Skeletal muscle tissue (tissue), 4 donors: Measurements from ENCODE around the gene TMEM59. TPM values are rescaled to one million over a fixed set of nuclear protein-coding genes. Genes with fewer than 3 reads are reported as not detected.

Experiments
- H3K27ac ChIP-seq: one replicate; pipeline ENCODE4 v1.7.0; 2013; ENCODE audit warnings: mild to moderate bottlenecking, low read depth, low read length, inconsistent platforms
- H3K27me3 ChIP-seq, 3 donors: one replicate each; pipeline ENCODE4 v1.7.0; 2013; ENCODE audit warnings: low read length in 3 of 3; ENCODE audit not compliant: control insufficient read depth in 3 of 3, insufficient read depth in 3 of 3
- H3K36me3 ChIP-seq, 3 donors: one replicate each; pipeline ENCODE4 v1.7.0; 2013; ENCODE audit warnings: low read length in 3 of 3; ENCODE audit not compliant: control insufficient read depth in 3 of 3, insufficient read depth in 3 of 3
- H3K4me1 ChIP-seq, 3 donors: one replicate each; pipeline ENCODE4 v1.7.0; 2013; ENCODE audit warnings: low read length in 3 of 3, mild to moderate bottlenecking in 3 of 3; ENCODE audit not compliant: control insufficient read depth in 3 of 3, insufficient read depth in 3 of 3
- H3K4me3 ChIP-seq, 3 donors: one replicate each; pipeline ENCODE4 v1.7.0; 2013; ENCODE audit warnings: low read length in 3 of 3
- H3K9ac ChIP-seq, 3 donors: one replicate each; pipeline ENCODE4 v1.7.0; 2013; ENCODE audit warnings: low read length in 3 of 3, mild to moderate bottlenecking in 3 of 3, moderate library complexity in 2 of 3, low read depth in 1 of 3
- H3K9me3 ChIP-seq, 3 donors: one replicate each; pipeline ENCODE4 v1.7.0; 2013; ENCODE audit warnings: low read length in 3 of 3; ENCODE audit not compliant: control insufficient read depth in 3 of 3
- total RNA-seq: library from RNA; depleted of rRNA; stranded (reverse); fragments of >200 nt; gene quantifications from one replicate; pipeline ENCODE4 v1.2.3, GENCODE V29; 2014
- donor health status: Osteomylitis.

The TMEM59 gene
- total RNA-seq, 1 donor from 2014 or later = 81.4 TPM

GRCh38 chr1:54013393-54014008 lies 39.5 kb downstream of the TMEM59 start:
- Histone ChIP-seq H3K36me3 (no peaks in the 10 kb centered on the region), H3K27ac (no peak overlapping the region), H3K9ac (no peak overlapping the region), H3K4me3 (no peak overlapping the region), H3K9me3 (no peaks in the 10 kb centered on the region), H3K27me3 (peaks cover 15 to 45% (median 40%) of the 10 kb centered on the region in 3 donors), H3K4me1 (no peaks in the 10 kb centered on the region)

DNA sequence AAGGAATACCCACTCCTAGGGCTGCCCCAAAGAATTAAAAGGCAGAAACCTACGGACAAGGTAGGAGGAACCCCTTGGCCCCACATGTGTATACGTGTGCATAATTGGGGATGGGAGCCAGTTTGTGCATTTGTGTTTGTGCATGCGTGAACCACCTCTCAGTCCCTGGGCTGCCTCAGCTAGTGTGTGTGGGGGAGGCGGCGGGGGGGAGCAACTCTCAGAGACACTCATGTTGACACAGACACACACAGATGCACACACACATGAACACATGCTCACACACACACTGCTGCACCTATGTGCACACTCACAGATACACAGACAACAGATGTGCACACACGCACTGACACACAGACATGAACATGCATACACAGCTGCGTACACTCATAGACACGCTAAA lies 40.1 kb downstream of the TMEM59 start:
- H3K27me3 ChIP-seq = peaks cover 15 to 45% (median 39%) of the 10 kb centered on the region in 3 donors
- no peak overlapping the region for H3K27ac ChIP-seq
- no peaks in the 10 kb centered on the region for H3K36me3 ChIP-seq
- H3K4me3 ChIP-seq = no peak overlapping the region
- no peak overlapping the region for H3K9ac ChIP-seq
- no peaks in the 10 kb centered on the region for H3K9me3 ChIP-seq
- no peaks in the 10 kb centered on the region for H3K4me1 ChIP-seq

DNA sequence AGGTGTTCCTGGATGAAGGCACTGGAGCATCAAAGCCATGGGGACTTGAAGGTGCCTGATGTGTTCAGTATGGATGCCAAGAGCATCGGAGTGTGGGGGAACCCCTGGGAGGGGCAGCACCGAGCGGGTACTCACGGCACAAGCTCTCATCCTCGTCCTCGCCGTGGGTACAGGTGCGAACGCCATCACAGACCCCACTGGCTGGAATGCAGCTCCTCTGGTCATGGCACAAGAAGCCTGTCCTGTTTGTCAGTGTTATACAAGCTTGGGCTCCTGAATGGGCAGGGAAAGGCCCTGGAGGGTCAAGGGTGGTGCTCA lies 41.0 kb downstream of the TMEM59 start:
- H3K9ac ChIP-seq = no peak overlapping the region
- H3K27me3 ChIP-seq = peaks cover 15 to 42% (median 38%) of the 10 kb centered on the region in 3 donors
- H3K36me3 ChIP-seq = no peaks in the 10 kb centered on the region
- no peaks in the 10 kb centered on the region for H3K9me3 ChIP-seq
- no peak overlapping the region for H3K4me3 ChIP-seq
- H3K4me1 ChIP-seq = no peaks in the 10 kb centered on the region
- H3K27ac ChIP-seq = no peak overlapping the region

- H3K36me3 ChIP-seq = no peaks in the 10 kb centered on the region
- H3K27me3 ChIP-seq = peaks cover 15 to 41% (median 39%) of the 10 kb centered on the region in 3 donors
- H3K27ac ChIP-seq = no peak overlapping the region
- no peak overlapping the region for H3K9ac ChIP-seq
- no peaks in the 10 kb centered on the region for H3K9me3 ChIP-seq
- H3K4me1 ChIP-seq = no peaks in the 10 kb centered on the region
- H3K4me3 ChIP-seq = no peak overlapping the region
Observed at GRCh38 chr1:54011316-54012007, 41.5 kb downstream of the TMEM59 start.

- Histone ChIP-seq H3K36me3 (no peaks in the 10 kb centered on the region), H3K4me1 (no peaks in the 10 kb centered on the region), H3K4me3 (no peak overlapping the region), H3K27me3 (peaks cover 15 to 44% (median 39%) of the 10 kb centered on the region in 3 donors), H3K9me3 (no peaks in the 10 kb centered on the region), H3K9ac (no peak overlapping the region), H3K27ac (no peak overlapping the region)
Observed at GRCh38 chr1:54010415-54011117, 42.4 kb downstream of the TMEM59 start.

- Histone ChIP-seq H3K9me3 (no peaks in the 10 kb centered on the region), H3K4me3 (no peak overlapping the region), H3K27me3 (peaks cover 15 to 41% (median 36%) of the 10 kb centered on the region in 3 donors), H3K4me1 (no peaks in the 10 kb centered on the region), H3K27ac (no peak overlapping the region), H3K9ac (no peak overlapping the region), H3K36me3 (no peaks in the 10 kb centered on the region)
Observed at GRCh38 chr1:54009406-54009805, 43.6 kb downstream of the TMEM59 start.

DNA sequence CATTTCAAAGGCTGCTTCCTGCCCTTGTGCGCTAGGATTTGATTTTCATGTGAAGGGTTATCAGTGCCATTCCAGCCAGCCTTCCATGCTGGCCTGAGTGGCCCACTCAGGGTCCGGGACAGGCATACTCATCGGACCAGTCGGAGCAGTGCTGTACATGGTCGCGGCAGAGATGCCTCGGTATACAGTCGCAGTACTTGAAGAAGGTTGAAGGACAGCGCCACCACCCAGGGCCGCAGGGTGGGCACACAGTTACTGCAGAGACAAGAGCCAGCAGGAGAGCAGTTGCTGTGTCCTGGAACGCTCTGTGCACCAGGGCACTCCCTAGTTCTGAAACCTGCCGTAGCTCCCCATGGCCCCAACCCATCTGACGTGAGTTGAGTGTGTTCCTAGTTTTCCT lies 44.1 kb downstream of the TMEM59 start:
- Histone ChIP-seq H3K9me3 (no peaks in the 10 kb centered on the region), H3K27ac (no peak overlapping the region), H3K27me3 (peaks cover 13 to 37% (median 32%) of the 10 kb centered on the region in 3 donors), H3K4me3 (no peak overlapping the region), H3K36me3 (no peaks in the 10 kb centered on the region), H3K9ac (no peak overlapping the region), H3K4me1 (no peaks in the 10 kb centered on the region)

DNA sequence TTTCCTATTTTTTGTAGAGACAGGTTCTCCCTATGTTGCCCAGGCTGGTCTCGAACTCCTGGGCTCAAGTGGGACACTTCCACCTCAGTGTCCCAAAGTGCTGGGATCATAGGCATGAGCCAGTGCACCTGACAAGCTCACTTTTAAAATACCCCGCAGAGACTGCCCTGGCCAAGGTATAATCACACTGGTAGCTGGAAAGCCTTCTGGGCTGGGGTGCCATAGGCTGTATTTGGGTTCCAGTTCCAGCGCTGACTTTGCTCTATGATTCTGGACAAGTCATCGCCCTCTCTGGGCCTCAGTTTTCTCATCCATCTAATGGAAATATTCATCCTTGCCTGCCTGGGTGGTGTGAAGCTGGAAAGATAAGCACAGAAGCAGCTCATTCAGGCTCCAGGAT lies 45.4 kb downstream of the TMEM59 start:
- H3K4me3 ChIP-seq = no peak overlapping the region
- no peak overlapping the region for H3K27ac ChIP-seq
- H3K27me3 ChIP-seq = peaks cover 7 to 25% (median 20%) of the 10 kb centered on the region in 3 donors
- H3K36me3 ChIP-seq = no peaks in the 10 kb centered on the region
- H3K9me3 ChIP-seq = no peaks in the 10 kb centered on the region
- H3K4me1 ChIP-seq = no peaks in the 10 kb centered on the region
- H3K9ac ChIP-seq = no peak overlapping the region

DNA sequence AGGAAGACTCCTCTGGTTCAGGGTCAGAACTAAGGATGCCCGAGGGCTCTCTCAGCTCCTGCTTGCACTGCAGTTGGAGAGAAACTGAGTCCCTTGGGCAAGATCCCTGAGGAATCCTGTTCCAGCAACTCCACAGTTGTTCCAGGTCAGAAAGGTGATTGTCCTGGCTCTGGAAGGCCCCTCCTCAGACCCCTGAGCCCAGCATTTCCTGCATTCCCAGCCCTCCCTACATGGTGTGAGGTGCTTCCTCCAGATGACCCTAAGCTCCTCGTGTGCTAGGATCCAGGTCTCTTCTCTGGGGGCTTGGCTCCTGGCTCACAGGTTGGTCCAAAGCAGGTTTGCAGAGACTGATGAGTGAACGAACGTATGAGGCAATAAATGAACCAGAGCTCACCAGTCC lies 46.5 kb downstream of the TMEM59 start:
- Histone ChIP-seq H3K4me1 (no peaks in the 10 kb centered on the region), H3K9me3 (no peaks in the 10 kb centered on the region), H3K27me3 (peaks cover 4 to 25% (median 13%) of the 10 kb centered on the region in 3 donors), H3K4me3 (no peak overlapping the region), H3K9ac (no peak overlapping the region), H3K27ac (no peak overlapping the region), H3K36me3 (no peaks in the 10 kb centered on the region)

DNA sequence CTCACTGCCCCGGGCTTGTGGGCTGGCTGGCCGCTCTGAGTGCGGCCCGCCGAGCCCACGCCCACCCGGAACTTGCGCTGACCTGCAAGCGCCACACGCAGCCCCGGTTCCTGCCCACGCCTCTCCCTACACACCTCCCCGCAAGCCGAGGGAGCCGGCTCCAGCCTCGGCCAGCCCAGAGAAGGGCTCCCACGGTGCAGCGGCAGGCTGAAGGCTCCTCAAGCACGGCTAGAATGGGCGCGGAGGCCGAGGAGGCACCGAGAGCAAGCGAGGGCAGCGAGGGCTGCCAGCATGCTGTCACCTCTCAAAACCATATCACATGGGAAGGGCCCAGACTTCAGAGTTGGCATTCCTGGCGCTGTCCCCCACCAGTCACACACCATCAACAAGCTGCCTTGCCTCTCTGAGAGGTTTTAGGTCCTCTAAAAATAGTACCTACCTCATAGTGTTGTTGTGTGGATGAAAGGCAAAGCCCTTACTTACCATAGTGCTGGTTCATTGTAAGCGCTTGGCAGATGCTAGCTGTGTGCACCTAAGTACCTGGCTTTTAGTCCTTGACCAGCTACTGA lies 48.4 kb downstream of the TMEM59 start:
- Histone ChIP-seq H3K4me3 (no peak overlapping the region), H3K9me3 (no peaks in the 10 kb centered on the region), H3K36me3 (no peaks in the 10 kb centered on the region), H3K9ac (no peak overlapping the region), H3K27me3 (peaks cover 4 to 12% (median 4%) of the 10 kb centered on the region in 3 donors), H3K27ac (no peak overlapping the region), H3K4me1 (no peaks in the 10 kb centered on the region)
